DND-41 (cell line): ENCODE results near the gene SERPINI1.

Experiments used
- CTCF ChIP-seq: IDR thresholded peaks from 2 replicates; pipeline ENCODE4 v1.5.1; 2012; ENCODE audit warnings: borderline replicate concordance, low read length, moderate library complexity, mild to moderate bottlenecking; ENCODE audit not compliant: poor library complexity, severe bottlenecking; ENCODE audit errors: extremely low read depth
- EZH2 ChIP-seq: IDR thresholded peaks from 3 replicates; pipeline ENCODE4 v1.6.1; 2012; ENCODE audit warnings: borderline replicate concordance, low read depth, mild to moderate bottlenecking, moderate library complexity, low read length, inconsistent platforms; ENCODE audit not compliant: severe bottlenecking

- no peak for TF ChIP-seq CTCF
- TF ChIP-seq EZH2: no peak
Observed at GRCh38 chr3:167723872-167724271, 11.6 kb upstream of the SERPINI1 start.
